Right lung (tissue), 5 donors: ENCODE measurements around the gene ADTRP. TPM values are rescaled to one million over a fixed set of nuclear protein-coding genes. Genes with fewer than 3 reads are reported as not detected.
"Not testable (repeated sequence)": the region's sequence is repeated elsewhere in the genome, so short reads cannot be mapped to it uniquely, and the experiment has no call there.

ENCODE experiments used
- DNase-seq, 2 donors: peaks; one replicate each; pipeline ENCODE4 v3.0.0-alpha.2; 2013
- polyA plus RNA-seq, 5 donors: library from polyadenylated mRNA; unstranded; fragments of 120-200 nt; gene quantifications; one replicate each; pipeline versions ENCODE4 v1.2.1 to v1.2.3, GENCODE V29; 2013; ENCODE audit warnings: inconsistent platforms in 1 of 5, low replicate concordance in 1 of 5; ENCODE audit not compliant: insufficient read length in 5 of 5, insufficient read depth in 1 of 5

The ADTRP gene
- polyA plus RNA-seq, 5 donors: 0.87 to 2.1 (median 1.2) TPM

DNA sequence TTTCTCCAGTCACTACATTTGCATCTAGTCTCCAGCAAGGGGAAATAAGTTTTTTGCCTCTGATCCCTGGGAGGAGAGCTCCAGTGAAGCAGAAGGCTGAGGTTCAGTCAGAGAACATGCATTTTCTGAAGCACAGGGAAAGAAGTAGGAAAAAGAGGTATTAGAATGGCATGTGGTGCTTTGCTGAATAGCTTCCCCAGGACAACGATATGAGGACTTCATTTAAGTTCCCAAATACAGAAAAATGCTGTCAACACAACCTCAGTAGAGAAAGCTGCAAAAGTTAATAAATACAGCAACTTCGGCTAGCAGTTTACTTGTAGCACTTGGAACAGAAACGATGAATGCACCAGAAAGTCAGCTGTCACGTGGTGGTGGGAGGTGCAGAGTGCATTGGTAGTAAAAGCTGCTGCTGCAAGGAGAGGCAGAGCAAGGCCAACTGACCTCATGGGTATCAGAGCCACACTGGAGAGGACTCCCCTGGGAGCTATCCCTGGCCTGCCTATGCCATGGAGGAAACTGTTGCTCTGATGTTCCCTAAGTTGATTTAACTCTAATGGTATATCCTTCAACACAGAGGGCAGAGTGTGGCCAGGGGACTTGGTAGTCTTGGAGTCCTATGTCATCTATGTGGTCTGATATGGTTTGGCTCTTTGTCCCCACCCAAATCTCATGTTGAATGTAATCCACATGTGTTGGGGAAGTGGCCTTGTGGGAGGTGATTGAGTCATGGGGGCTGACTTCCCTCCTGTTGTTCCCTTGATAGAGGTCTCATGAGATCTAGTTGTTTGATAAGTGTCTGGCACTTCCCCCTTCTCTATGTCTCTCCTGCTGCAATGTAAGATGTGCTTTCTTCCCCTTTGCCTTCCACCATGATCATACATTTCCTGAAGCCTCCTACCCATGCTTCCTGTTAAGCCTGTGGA lies 85.9 kb downstream of the ADTRP start:
- no peak for DNase-seq

DNA sequence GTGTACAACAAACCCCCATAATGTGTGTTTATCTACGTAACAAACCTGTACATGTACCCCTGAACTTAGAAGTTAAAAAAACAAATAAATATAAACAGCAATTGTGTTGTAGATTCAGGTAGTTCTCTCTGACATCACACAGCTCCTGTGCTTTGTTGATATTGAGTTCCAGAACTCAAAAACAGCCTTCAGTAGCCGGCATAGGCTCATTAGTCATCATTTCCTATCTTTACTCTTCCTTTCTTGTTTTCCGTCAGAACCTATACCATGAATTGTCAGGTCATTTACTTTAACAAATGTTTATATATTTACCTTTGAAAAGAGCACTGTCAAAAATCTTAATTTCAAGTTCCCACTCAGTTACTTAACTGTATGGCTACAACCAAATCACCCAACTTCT lies 88.8 kb downstream of the ADTRP start:
- no peak for DNase-seq

DNA sequence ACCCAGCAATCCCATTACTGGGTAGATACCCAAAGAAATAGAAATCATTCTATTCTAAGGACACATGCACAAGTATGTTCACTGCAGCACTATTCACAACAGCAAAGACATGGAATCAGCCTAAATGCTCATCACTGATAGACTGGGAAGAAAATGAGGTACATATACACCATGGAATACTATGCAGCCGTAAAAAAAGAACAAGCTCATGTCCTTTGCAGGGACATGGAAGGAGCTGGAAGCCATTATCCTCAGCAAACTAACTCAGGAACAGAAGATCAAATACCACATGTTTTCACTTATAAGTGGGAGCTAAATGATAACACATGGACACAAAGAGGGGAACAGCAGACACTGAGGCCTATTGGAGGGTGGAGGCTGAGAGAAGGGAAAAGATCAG lies 89.2 kb downstream of the ADTRP start:
- DNase-seq: not testable (repeated sequence)

DNA sequence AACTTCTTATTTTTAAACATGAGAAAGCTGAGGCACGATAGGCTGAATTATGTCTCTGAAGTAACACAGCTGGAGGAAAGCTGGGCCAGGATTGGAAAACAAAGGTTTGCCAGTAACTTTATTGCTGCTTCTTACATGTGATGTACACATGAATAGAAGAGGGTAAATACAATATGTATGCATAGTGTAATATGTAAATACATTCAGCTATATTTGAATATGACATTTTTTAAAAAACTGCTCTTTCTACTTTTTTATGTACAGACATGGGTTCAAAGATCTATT lies 90.2 kb downstream of the ADTRP start:
- peak in 1 of 2 donors; percentile 52 for DNase-seq

DNA sequence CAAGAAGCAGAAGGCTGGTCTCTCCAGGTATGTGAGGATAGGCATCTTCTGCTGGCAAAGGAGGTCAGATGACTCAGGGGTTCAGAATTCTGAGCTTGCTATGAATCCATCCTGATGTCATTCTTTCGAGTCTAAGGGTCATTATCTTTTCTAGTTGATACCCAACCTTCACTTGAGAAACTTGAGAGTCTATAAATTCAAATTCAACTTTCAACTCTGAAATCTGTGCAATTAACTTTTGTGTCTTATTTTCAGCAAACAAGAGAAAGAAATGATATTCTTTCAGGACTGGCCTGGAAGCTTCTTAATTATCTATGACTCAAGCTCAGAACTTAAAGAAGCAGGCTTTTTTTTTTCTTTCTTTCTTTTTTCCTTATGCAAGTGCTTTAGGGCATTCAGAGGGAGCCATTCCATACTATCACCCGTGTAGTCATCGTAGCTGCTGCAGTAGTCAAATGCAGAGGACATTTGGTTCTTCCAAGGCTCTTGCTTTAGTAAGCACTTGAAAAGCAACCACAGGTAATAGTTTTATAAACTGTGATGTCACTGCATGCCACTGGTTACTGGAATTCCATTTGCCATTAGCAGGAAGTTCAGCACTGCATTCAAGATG lies 93.0 kb downstream of the ADTRP start:
- no peak for DNase-seq

DNA sequence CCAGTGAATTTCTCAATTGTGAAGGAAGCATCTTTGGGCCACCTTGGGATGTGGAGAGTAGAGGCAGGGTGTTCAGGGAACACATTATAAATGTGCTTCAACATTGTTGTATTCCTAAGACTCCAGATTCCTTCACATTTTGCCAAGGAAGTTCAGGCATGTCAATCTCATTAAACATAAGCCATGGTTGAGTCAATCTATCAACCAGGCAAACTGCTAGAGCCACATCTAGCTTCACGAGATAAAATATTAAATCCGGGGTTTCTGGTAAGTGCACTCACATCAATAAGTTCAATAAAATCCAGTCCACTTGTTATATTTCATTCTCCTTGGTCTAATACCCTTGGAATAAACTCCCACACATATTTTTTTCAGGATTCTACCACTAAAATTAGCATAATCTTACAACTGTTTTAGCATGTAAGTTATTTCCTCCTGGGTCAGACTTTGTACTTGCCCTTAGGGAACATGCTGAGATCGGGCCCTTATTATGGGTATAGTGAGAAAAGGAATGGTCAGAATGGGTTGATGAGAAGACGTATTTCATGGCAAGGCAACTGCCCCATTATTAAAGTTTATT lies 93.6 kb downstream of the ADTRP start:
- no peak for DNase-seq

DNA sequence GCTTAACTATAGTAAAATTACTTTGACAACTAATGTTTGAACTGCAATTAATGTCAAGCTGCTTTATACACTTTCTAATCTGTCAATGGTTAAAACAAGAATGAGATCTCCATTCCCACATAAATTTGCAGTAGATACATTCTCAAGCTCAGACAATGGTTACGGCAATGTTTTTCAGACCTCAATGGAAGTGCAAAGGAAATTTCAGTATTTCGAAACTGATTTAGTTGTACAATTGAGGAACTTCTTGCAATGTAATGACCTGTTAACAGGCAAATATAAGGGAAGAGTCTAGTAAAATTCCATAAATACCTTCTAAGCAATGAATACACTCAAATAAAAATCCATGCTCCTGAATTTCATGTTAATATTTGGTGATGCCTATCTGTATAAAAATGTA lies 94.7 kb downstream of the ADTRP start:
- no peak for DNase-seq

DNA sequence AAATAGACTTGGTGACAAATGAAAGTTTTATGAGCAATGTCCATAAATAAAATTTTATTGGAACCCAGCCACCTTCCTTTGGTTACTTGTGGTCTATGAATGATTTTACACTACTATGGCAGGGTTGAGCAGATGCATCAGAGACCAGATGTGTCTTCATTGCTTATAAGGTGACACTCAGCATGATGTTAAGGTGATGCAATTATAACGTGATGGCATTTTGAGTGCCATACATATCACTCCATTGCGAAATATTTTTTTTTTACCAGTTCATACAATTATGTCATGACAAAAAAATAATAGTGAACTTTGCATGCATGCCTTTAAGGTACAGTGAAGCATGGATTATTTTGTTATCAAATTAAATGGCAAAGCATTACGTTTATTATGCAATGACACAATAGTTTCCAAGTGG lies 96.0 kb downstream of the ADTRP start:
- no peak for DNase-seq

DNA sequence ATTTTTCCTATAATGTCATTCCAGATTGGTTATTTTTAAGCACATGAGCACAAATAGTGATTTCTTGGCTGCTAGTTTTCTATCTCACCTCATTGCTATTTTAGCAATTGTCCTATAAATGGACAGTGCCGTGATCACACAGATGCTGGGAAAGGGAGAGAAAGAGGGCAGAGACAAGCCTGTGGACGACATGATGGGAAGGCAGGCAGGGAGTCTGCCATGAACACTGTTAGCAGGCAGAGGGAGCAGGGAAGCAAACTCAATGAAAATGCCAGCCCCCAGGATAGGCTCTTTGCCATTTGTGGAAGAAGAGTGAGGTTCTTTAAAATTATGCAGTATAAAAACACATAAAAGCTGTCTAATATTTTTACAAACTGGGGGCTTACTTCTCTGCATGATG lies 96.8 kb downstream of the ADTRP start:
- DNase-seq: no peak

DNA sequence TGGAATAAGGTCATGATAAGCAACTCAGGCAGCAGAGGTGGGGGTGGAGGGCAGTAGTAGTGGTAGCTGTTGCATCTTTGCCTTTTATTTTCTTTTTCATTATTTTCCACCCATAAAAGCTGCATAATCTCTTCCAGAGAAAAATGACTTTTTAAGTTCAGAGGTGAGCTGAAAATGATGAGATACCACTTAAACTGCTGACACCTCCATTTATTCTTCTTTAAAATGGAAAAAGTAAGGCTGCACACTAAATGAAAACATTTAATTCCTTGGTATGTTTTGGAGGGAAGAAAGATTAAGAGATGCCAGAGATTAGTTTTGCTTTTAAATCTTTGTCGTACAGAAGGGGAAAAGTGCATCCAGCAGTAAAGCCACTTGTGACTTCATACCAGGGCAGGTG lies 97.2 kb downstream of the ADTRP start:
- DNase-seq: no peak

DNA sequence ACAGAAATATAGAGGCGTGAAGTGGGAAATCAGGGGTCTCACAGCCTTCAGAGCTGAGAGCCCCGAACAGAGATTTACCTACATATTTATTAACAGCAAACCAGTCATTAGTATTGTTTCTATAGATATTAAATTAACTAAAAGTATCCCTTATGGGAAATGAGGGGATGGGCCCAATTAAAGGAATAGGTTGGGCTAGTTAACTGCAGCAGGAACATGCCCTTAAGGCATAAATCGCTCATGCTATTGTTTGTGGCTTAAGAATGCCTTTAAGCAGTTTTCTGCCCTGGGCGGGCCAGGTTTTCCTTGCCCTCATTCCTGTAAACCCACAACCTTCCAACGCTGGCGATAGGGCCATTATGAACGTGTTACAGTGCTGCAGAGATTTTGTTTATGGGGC lies 98.1 kb downstream of the ADTRP start:
- not testable (repeated sequence) for DNase-seq

DNA sequence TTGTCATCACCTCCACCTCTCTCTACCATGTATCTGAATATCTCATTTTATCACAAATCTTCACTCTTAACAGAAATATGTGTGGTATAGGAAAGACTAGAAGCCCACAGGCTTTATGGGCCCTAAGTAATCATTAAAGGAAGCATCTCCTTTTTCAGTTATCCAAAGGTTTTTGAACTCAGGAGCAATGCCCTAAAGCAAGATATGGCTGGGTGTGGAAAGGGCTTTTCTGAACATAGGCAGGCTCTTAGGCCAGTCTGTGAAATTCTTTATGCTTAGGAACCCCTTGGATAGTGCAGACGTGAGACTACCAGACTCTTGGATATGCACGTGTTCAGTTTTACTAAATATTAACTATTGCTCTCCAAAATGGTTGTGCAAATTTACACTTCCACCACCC lies 99.5 kb downstream of the ADTRP start:
- no peak for DNase-seq

DNA sequence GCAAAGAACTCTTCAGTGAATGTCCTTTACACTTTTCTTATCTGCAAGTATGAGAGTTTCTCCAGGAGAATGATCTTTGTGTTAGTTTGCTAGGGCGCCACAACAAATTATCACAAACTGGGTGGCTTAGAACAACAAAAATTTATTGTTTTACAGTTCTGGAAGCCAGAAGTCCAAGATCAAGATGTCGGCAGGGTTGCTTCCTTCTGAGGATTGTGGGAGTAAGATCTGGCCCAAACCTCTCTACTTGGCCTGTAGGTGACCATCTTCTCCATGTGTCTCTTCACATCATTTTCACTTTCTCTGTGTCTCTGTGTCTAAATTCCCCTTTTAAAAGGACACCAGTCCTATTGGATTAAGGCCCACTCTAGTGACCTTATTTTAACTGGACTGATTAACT lies 103.0 kb downstream of the ADTRP start:
- no peak for DNase-seq

DNA sequence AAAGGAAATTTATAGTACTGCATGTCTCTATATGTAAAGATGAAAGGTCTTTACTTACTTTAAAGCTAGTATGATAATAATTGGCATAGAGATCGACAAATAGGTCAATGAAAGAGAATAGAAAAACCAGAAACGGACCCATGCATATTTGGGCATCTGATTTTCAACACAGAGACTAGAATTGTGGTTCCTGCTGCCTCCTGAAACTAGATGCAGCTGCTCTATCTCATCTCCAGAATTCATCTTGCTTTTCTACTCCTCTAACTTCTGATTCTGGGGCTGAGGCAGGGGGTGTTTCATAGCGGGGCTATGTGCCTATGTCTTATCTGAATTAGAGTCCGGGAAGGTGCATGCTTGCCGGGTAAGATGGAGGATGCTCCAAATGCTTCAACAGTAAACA lies 105.9 kb downstream of the ADTRP start:
- DNase-seq: no peak

DNA sequence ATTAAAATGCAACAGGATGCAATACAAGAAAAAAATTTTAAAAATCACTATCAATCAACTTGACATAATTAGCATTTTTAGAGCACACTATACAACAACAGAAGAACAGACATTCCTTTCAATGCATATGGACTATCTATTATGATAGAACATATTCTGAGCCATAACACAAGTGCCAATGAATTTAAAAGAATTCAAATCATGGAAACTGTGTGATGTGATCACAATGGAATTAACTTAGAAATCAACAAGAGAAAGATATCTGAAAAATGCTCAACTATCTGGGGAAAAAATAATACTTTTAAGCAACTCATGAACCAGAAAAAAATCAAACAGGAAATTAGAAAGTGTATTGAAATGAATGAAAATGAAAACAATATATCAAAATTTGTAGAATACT lies 106.3 kb downstream of the ADTRP start:
- no peak for DNase-seq

DNA sequence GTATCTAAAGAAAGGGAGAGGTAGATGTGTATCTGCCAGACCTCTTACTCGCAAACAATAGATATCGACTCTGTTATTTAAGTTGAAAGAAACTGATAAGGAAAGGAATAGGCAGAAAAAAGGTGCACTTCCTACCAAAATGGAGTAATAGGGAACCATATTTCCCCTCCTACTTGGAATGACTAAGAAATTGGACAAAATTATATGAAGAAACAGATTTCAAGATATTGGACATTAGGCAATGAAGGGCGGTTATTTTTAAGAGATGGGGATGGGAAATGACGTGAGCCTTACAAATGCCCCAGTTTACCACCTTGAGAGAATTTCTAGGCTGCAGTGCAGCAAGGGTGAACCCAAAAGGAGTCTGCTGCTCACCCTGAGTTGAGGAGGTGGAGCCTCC lies 108.9 kb downstream of the ADTRP start:
- DNase-seq: no peak

DNA sequence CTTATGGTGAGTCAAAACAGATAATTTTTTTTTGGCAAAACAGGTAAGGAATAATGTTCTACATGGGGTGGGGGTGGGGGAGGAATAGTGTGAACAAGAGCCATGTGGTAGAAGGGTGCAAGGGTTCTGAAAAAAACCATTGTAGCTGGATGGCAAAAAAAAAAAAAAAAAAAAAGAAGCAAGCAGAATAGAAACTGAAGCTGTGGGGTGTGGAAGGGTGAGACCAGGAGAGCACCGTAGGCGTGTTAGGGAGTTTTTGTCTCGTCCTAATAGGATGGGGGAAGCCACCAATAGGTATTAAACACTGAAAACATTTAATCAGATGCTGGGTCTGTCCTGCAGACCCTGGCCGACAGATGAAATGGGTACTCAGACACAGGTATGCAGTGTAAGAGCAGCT lies 110.1 kb downstream of the ADTRP start:
- DNase-seq: no peak

DNA sequence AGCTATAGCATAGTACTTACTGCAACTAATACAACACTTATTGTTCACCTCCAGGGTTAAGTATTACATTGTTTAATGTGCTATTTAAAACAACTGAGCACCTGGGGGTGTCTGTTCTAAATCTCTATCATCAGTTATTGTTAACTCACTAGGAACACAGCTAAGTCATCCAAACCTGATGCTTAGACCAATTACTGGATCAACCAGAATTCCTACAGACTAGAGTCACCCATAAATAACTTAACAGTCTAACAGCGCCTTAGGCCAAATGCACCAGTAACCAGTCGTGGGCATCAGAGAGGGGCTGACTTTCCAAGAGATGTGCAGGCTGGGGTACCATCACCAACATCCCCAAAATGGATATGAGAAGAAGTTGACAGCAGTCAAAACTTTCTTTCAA lies 110.7 kb downstream of the ADTRP start:
- DNase-seq: no peak

DNA sequence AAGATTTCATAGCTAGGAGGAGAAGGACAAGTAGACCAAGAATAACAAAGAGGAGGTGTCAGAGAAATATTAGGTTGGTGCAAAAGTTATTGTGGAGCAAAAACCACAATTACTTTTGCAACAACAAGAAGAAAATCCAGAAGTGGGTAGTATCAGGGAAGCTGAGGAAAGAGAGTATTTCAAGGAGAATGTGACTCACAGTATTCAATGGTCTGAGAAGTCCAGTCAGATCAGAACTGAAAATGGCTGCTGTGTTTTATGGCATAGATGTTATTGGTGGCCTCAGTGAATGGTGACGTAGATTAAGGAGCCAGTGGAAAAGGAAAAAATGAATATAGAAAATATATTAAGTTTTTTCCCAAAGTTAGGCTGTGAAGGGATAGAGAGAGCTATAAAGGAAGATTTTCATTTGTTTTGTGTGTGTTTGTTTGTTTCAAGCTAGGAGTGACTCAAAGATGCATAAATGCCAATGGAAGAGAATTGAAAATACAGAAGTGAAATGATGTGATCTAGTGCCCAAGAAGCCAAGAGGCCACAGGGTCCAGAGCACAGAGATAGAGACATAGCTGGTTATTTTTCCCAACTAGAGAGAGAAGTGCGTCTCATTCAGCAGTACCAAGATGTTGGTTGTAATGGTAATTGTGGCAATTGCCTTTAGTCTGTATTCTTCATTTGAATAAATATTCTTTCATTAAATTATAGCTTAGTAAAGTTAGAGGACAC lies 112.8 kb downstream of the ADTRP start:
- no peak for DNase-seq
